Astrocyte of the spinal cord (primary cell): ENCODE results near the gene WDR46.

Source experiments
- DNase-seq: peaks from one replicate; pipeline ENCODE4 v3.0.0; 2011; ENCODE audit warnings: low read depth, low spot score
- H3K4me3 ChIP-seq: 2 replicates; pipeline ENCODE4 v1.5.1; 2011; ENCODE audit warnings: low read depth, mild to moderate bottlenecking, low read length, moderate library complexity
- in situ Hi-C: cut with HindIII; loops from 2 replicates; pipeline ENCODE4 v1.10.0; 2017; ENCODE audit warnings: low sequenced_read_pairs
- TF ChIP-seq, protein P1 (sequence below): IDR thresholded peaks from 2 replicates; pipeline ENCODE4 v1.5.1; 2012; ENCODE audit warnings: low read depth, mild to moderate bottlenecking, low read length, inconsistent platforms

The WDR46 gene

DNA sequence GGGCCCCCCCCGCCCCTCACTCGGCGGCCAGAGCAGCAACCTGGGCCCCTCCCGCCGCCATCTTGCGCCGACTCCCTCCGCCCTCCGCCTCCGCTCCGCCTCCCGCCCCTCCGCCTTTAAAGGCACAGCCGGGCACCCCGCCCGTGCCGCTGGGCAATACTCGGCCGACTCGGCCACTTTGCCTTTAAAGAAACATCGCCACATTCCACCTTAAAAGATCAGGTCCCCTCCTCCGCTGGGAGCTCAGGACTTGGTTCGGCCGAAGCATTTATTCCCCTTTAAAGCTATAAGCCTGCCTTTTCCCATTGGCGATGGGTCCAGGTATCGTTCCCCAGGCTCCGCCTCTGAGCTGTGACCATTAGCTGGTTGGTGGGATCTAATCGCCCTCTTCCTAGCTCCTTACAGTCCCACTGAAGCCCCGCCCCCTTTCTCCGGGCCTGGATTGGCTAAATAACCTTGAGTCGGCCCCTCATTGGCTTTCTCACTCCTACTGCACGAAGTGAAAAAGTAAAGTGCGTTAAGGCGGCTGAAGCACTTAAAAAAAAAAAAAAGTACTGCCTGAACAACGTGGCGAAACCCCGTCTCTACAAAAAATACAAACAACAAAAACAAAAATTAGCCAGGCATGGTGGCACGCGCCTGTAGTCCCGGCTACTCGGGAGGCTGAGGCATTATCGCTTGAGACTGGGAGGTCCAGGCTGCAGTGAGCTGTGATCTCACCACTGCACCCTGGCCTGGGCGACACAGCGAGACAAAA lies 28.8 kb upstream of the WDR46 start, which contains the start of gene ZBTB22:
Gene ZBTB22, minus strand, starts transcription at position 76 of the 757 bp plus-strand sequence. CDS start 828 bp downstream, outside the sequence.
- peak; percentile 99 for DNase-seq
- TF ChIP-seq, protein P1, sequence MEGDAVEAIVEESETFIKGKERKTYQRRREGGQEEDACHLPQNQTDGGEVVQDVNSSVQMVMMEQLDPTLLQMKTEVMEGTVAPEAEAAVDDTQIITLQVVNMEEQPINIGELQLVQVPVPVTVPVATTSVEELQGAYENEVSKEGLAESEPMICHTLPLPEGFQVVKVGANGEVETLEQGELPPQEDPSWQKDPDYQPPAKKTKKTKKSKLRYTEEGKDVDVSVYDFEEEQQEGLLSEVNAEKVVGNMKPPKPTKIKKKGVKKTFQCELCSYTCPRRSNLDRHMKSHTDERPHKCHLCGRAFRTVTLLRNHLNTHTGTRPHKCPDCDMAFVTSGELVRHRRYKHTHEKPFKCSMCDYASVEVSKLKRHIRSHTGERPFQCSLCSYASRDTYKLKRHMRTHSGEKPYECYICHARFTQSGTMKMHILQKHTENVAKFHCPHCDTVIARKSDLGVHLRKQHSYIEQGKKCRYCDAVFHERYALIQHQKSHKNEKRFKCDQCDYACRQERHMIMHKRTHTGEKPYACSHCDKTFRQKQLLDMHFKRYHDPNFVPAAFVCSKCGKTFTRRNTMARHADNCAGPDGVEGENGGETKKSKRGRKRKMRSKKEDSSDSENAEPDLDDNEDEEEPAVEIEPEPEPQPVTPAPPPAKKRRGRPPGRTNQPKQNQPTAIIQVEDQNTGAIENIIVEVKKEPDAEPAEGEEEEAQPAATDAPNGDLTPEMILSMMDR, result no peak
- H3K4me3 ChIP-seq, result peak within 1 kb of the TSS; percentile 58
- in situ Hi-C loops, result no loop called here

DNA sequence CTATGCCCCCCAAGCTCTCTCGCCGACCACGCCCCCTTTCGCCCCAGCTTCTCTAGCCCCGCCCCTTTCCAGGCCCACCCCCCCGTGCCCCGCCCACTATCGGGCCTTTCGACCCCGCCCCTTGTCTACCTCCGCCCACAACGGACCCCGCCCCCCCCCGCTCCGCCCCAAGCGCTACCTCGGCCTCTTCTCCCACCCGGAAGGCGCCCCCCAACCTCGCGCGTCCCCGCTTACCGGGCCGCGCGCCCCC lies 28.3 kb upstream of the WDR46 start:
- TF ChIP-seq, protein P1, result no peak
- in situ Hi-C loops, result no loop called here
- H3K4me3 ChIP-seq, result peak overlapping the region; percentile 58
- DNase-seq, result no peak

DNA sequence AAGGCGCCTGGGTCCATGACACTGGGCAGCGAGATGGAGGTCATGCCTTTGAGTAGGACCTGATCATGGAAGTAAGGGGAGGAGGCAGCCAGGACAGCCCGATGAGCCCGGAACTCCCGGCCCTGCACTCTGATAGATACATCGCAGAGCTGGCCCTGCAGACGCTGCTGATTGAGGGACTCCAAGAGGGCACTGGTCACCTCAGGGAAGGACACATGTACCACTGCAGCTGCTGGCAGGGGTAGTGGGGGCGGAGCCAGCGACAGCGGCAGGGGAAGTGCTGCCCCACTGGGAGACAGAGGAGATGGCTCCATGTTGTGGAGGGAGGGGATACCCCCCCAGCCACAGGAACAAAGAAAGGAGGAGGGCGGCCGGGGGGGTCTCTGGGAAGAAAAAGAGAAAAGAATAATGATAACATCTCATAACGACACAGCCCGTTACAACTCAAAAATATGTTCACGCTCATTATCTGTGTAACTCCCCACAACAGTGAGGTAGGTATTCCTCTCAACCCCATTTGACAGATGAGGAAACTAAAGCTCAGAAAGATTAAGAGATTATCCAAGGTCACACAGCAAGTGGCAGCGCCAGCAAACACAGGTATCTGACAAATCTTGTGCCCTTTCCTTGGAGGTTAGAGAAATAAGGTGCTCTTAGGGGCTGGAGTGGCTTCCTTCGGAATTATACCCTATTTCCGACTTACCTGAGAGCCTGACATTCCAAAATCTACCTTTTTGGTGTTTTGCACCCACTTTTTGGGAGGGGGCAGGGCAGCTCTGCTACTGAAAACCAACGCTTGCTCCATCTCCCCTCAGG lies 27.8 kb upstream of the WDR46 start:
- peak overlapping the region; percentile 58 for H3K4me3 ChIP-seq
- in situ Hi-C loops, result no loop called here
- TF ChIP-seq, protein P1, result no peak
- DNase-seq, result no peak

DNA sequence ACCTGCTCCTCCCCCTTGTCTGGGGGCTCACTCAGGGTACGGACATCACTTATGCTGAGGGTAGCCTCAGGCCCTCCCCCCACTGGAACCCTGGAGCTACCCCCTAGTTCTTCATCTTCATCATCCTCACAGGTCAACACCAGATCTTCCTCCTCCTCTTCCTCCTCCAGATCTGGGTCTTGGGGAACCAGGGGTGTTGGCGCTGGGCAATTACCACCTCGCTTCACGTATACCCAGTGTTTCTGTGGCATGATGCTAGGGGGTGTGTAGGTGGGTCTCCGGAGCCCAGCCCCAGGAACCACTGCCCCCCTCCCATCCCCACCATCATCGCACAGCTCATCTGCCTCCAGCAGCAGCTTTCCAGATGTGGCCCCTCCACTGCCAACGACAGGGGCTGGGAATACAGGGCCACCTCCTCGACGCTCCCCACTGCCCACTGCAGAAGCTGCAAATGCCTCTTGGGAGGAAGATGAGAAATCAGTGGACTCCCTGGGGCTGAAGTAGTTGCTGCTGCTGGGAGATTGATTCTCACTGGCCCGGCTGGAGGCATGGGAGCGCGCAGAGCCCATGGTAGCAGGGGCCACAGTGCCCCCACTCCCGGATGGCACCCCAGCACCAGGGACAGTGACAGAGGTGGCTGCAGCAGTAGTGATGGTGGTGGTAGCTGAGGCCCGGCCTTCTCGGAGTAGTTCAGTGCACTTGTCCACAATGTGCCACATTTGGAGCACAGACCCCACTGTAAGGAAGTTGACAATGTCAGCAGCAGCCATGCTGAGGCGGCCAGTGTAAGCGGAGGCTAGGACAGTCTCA lies 27.0 kb upstream of the WDR46 start:
- TF ChIP-seq, protein P1, result no peak
- in situ Hi-C loops, result no loop called here
- no peak overlapping the region for H3K4me3 ChIP-seq
- no peak for DNase-seq

DNA sequence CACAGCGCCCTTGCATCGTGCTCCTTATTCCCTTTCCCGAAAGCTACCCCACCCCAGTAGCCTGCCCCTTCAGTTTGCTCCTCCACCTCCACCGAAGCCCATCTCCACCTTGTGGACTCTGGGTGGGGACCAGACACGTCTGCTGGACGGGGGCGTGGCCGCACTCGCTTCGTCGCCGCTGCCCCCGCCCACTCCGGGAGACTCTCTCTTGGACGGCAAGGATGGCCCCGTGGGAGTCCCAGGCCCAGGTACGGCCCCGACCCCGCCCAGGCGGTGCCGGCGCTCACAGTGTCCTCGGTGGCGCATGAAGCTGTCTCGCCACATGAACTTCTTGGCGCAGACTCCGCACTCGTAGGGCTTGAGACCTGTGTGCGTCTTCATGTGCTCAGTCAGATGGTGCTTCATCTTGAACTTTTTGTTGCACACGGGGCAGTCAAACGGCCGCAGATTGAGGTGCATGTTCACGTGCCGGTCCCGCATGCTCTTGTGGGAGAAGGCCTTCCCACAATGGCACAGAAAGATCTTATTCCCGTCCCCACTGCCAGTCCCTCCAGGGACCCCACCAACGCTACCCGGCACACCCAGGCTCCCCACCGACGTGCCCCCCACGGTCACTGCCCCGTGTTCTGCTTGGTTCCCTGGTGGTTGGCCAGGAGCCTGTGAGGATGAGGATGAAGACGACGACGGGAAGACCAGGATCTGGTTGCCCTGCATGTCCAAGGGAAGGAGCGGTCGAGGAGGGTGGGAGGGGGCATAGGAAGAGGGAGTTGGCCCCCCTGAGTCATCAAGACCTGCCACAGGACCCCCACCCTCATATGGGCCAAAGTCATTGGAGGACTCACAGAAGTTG lies 26.1 kb upstream of the WDR46 start:
- peak; percentile 3 for DNase-seq
- in situ Hi-C loops, result no loop called here
- TF ChIP-seq, protein P1, result no peak
- H3K4me3 ChIP-seq, result peak overlapping the region; percentile 83
